Lower lobe of right lung (tissue), 2 donors: ENCODE measurements around the gene RLF. TPM values are rescaled to one million over a fixed set of nuclear protein-coding genes. Genes with fewer than 3 reads are reported as not detected.

Source experiments
- ATAC-seq, 2 donors: fragments of 200-7000 bp; cut with Tn5 transposase; one replicate each; pipeline ENCODE4 v1.9.1; 2020 to 2022; ENCODE audit warnings: mild to moderate bottlenecking in 2 of 2, moderate library complexity in 2 of 2
- DNase-seq: peaks from one replicate; pipeline ENCODE4 v3.0.0-alpha.2; 2020
- H3K27ac ChIP-seq: fragments of 200-600 bp; one replicate; pipeline ENCODE4 v1.8.0; 2022
- H3K27me3 ChIP-seq: fragments of 200-600 bp; one replicate; pipeline ENCODE4 v1.8.0; 2022; ENCODE audit warnings: low read depth
- H3K36me3 ChIP-seq: fragments of 200-600 bp; one replicate; pipeline ENCODE4 v1.8.0; 2022; ENCODE audit warnings: mild to moderate bottlenecking
- H3K4me1 ChIP-seq: fragments of 200-600 bp; one replicate; pipeline ENCODE4 v1.8.0; 2022
- H3K4me3 ChIP-seq: fragments of 200-600 bp; one replicate; pipeline ENCODE4 v1.8.0; 2022; ENCODE audit warnings: mild to moderate bottlenecking
- H3K9me3 ChIP-seq: fragments of 200-600 bp; one replicate; pipeline ENCODE4 v1.8.0; 2022
- CTCF ChIP-seq: fragments of 200-600 bp; IDR thresholded peaks from one replicate; pipeline ENCODE4 v1.8.0; 2022; ENCODE audit warnings: antibody characterized with exemption, mild to moderate bottlenecking
- intact Hi-C: fragments of 100-400 bp; cut with DNase I; formaldehyde crosslinking; loops from one replicate; pipeline ENCODE4 v1.11.0; 2022
- total RNA-seq: library from RNA; stranded (reverse); fragmentation: NEBNext Ultra II Directional; extraction: Animal tissue kit (Norgen Biotek cat#: 25700); gene quantifications from one replicate; pipeline ENCODE4 v1.2.1, GENCODE V29; 2021
- donor health status: DM: no; HTN: yes; CAD: no; lungs with severe emphysema.

Gene RLF
- total RNA-seq, 1 donor from 2014 or later = 13.4 TPM

GRCh38 chr1:40267767-40268187, 106.6 kb downstream of the RLF start:
- Histone ChIP-seq H3K27ac (peak overlapping the region; percentile 27), H3K36me3 (peaks cover 80% of the 10 kb centered on the region)
- peak; percentile 86 to 87 for ATAC-seq

GRCh38 chr1:40268211-40268610, 107.0 kb downstream of the RLF start:
- H3K36me3 ChIP-seq = peaks cover 80% of the 10 kb centered on the region
- peak overlapping the region; percentile 27 for H3K27ac ChIP-seq
- DNase-seq (no peak), ATAC-seq (no peak)
- H3K4me3 ChIP-seq = no peak overlapping the region
- intact Hi-C loops = no loop called here
- H3K9me3 ChIP-seq = no peaks in the 10 kb centered on the region
- TF ChIP-seq CTCF = no peak
- peaks cover 3% of the 10 kb centered on the region for H3K4me1 ChIP-seq
- no peaks in the 10 kb centered on the region for H3K27me3 ChIP-seq

More at GRCh38 chr1:40267767-40268187, 106.6 kb downstream of the RLF start:
- Histone ChIP-seq H3K9me3 (no peaks in the 10 kb centered on the region), H3K27me3 (no peaks in the 10 kb centered on the region), H3K4me1 (peaks cover 7% of the 10 kb centered on the region), H3K4me3 (no peak overlapping the region)
- intact Hi-C loops = no loop called here
- DNase-seq = no peak
- TF ChIP-seq CTCF = no peak

- no peak overlapping the region for H3K4me3 ChIP-seq
- no peaks in the 10 kb centered on the region for H3K27me3 ChIP-seq
- TF ChIP-seq CTCF = no peak
- DNase-seq = no peak
- no peaks in the 10 kb centered on the region for H3K4me1 ChIP-seq
- H3K27ac ChIP-seq = no peak overlapping the region
- H3K9me3 ChIP-seq = no peaks in the 10 kb centered on the region
- intact Hi-C loops = no loop called here
- peaks cover 76% of the 10 kb centered on the region for H3K36me3 ChIP-seq
- no peak for ATAC-seq
These were observed 109.1 kb downstream of the RLF start for GRCh38 chr1:40270152-40270834.

- no peak for TF ChIP-seq CTCF
- Histone ChIP-seq H3K27ac (no peak overlapping the region), H3K27me3 (no peaks in the 10 kb centered on the region), H3K9me3 (no peaks in the 10 kb centered on the region), H3K36me3 (peaks cover 84% of the 10 kb centered on the region), H3K4me3 (no peak overlapping the region), H3K4me1 (no peaks in the 10 kb centered on the region)
- DNase-seq (no peak), ATAC-seq (no peak)
- intact Hi-C loops = no loop called here
These were observed 111.5 kb downstream of the RLF start for GRCh38 chr1:40272653-40273213.

- Histone ChIP-seq H3K27ac (no peak overlapping the region), H3K4me3 (no peak overlapping the region), H3K36me3 (peaks cover 82% of the 10 kb centered on the region), H3K27me3 (no peaks in the 10 kb centered on the region), H3K9me3 (no peaks in the 10 kb centered on the region), H3K4me1 (no peaks in the 10 kb centered on the region)
- no peak for ATAC-seq
- intact Hi-C loops = no loop called here
- DNase-seq = no peak
- no peak for TF ChIP-seq CTCF
These were observed 112.5 kb downstream of the RLF start for GRCh38 chr1:40273547-40274166.
